H9 (cell line): ENCODE measurements around the gene TMEM187. TPM values are rescaled to one million over a fixed set of nuclear protein-coding genes. Genes with fewer than 3 reads are reported as not detected.

Experiments used
- DNase-seq: peaks from one replicate; pipeline ENCODE4 v3.0.0-alpha.2; 2017
- H2AFZ ChIP-seq: one replicate; pipeline ENCODE4 v1.6.1; 2013; ENCODE audit warnings: mild to moderate bottlenecking, low read length, control low read depth, moderate library complexity
- H2AK5ac ChIP-seq: 2 replicates; pipeline ENCODE4 v1.6.1; 2013; ENCODE audit warnings: low read length, control low read depth, mixed read lengths; ENCODE audit not compliant: insufficient read length
- H2BK120ac ChIP-seq: one replicate; pipeline ENCODE4 v1.6.1; 2013; ENCODE audit warnings: low read depth, mild to moderate bottlenecking, low read length, control low read depth, inconsistent platforms; ENCODE audit not compliant: poor library complexity, severe bottlenecking
- H2BK12ac ChIP-seq: 2 replicates; pipeline ENCODE4 v1.6.1; 2013; ENCODE audit warnings: low read length, control low read depth, mixed read lengths, low read depth; ENCODE audit not compliant: insufficient read length
- H2BK15ac ChIP-seq: 2 replicates; pipeline ENCODE4 v1.6.1; 2013; ENCODE audit warnings: low read depth, low read length, control low read depth
- H2BK20ac ChIP-seq: one replicate; pipeline ENCODE4 v1.6.1; 2013; ENCODE audit warnings: low read depth, mild to moderate bottlenecking, low read length, control low read depth, inconsistent platforms; ENCODE audit not compliant: poor library complexity, severe bottlenecking
- H2BK5ac ChIP-seq: 2 replicates; pipeline ENCODE4 v1.6.1; 2013; ENCODE audit warnings: low read length, control low read depth, mixed read lengths; ENCODE audit not compliant: insufficient read length
- H3K14ac ChIP-seq: 2 replicates; pipeline ENCODE4 v1.6.1; 2013; ENCODE audit warnings: low read length, control low read depth; ENCODE audit not compliant: insufficient read depth
- H3K18ac ChIP-seq: 2 replicates; pipeline ENCODE4 v1.6.1; 2013; ENCODE audit warnings: low read depth, mild to moderate bottlenecking, mixed read lengths, low read length, control low read depth; ENCODE audit not compliant: insufficient read length
- H3K23ac ChIP-seq: 2 replicates; pipeline ENCODE4 v1.6.1; 2013; ENCODE audit warnings: low read length, control low read depth, mixed read lengths, low read depth; ENCODE audit not compliant: insufficient read length
- H3K23me2 ChIP-seq: 2 replicates; pipeline ENCODE4 v1.6.1; 2013; ENCODE audit warnings: low read depth, mild to moderate bottlenecking, mixed read lengths, low read length, control low read depth; ENCODE audit not compliant: insufficient read length, poor library complexity, severe bottlenecking
- H3K27ac ChIP-seq: 2 replicates; pipeline ENCODE4 v1.5.1; 2013; ENCODE audit warnings: low read length, control low read depth, mixed read lengths, low read depth; ENCODE audit not compliant: insufficient read length
- H3K27me3 ChIP-seq: 2 replicates; pipeline ENCODE4 v1.6.1; 2013; ENCODE audit warnings: low read length, control low read depth, inconsistent platforms; ENCODE audit not compliant: insufficient read depth
- H3K4ac ChIP-seq: 2 replicates; pipeline ENCODE4 v1.6.1; 2013; ENCODE audit warnings: low read depth, mild to moderate bottlenecking, control low read depth, inconsistent platforms, low read length, moderate library complexity
- H3K4me1 ChIP-seq: 2 replicates; pipeline ENCODE4 v1.6.1; 2013; ENCODE audit warnings: low read length, control low read depth, inconsistent platforms; ENCODE audit not compliant: insufficient read depth
- H3K4me2 ChIP-seq: 2 replicates; pipeline ENCODE4 v1.6.1; 2013; ENCODE audit warnings: low read length, control low read depth, mixed read lengths; ENCODE audit not compliant: insufficient read length, insufficient read depth
- H3K56ac ChIP-seq: 2 replicates; pipeline ENCODE4 v1.6.1; 2013; ENCODE audit warnings: low read depth, mild to moderate bottlenecking, mixed read lengths, low read length, control low read depth; ENCODE audit not compliant: insufficient read length
- H3K79me1 ChIP-seq: 2 replicates; pipeline ENCODE4 v1.6.1; 2013; ENCODE audit warnings: low read depth, mild to moderate bottlenecking, moderate library complexity, low read length, control low read depth, inconsistent platforms; ENCODE audit not compliant: insufficient read depth, poor library complexity, severe bottlenecking
- H3K79me2 ChIP-seq: 2 replicates; pipeline ENCODE4 v1.6.1; 2013; ENCODE audit warnings: low read length, control low read depth, inconsistent platforms; ENCODE audit not compliant: insufficient read depth
- H3K9ac ChIP-seq: 2 replicates; pipeline ENCODE4 v1.6.1; 2013; ENCODE audit warnings: low read length, control low read depth, mixed read lengths; ENCODE audit not compliant: insufficient read length; ENCODE audit errors: extremely low read depth
- H3K9me3 ChIP-seq: one replicate; pipeline ENCODE4 v1.6.1; 2013; ENCODE audit warnings: low read depth, low read length, inconsistent platforms; ENCODE audit not compliant: control insufficient read depth
- H3T11ph ChIP-seq: one replicate; pipeline ENCODE4 v1.6.1; 2013; ENCODE audit warnings: mild to moderate bottlenecking, low read length, control low read depth, inconsistent platforms
- H4K20me1 ChIP-seq: one replicate; pipeline ENCODE4 v1.6.1; 2013; ENCODE audit not compliant: control insufficient read depth, insufficient read length, insufficient read depth
- H4K5ac ChIP-seq: 2 replicates; pipeline ENCODE4 v1.6.1; 2013; ENCODE audit warnings: low read depth, mild to moderate bottlenecking, mixed read lengths, low read length, control low read depth; ENCODE audit not compliant: insufficient read length
- H4K8ac ChIP-seq: replicated peaks from 2 replicates; pipeline ENCODE4 v1.6.1; 2013; ENCODE audit warnings: low read length, control low read depth, mixed read lengths, low read depth; ENCODE audit not compliant: insufficient read length
- H4K91ac ChIP-seq: 2 replicates; pipeline ENCODE4 v1.6.1; 2013; ENCODE audit warnings: low read depth, mild to moderate bottlenecking, moderate library complexity, mixed read lengths, low read length, control low read depth; ENCODE audit not compliant: insufficient read length
- H3K27ac Mint-ChIP-seq, 3 experiments: 2 replicates in 2 of 3; 3 replicates in 1 of 3; pipeline ENCODE4 v1.8.0; 2020 to 2021; ENCODE audit warnings: mixed read lengths in 3 of 3, mild to moderate bottlenecking in 1 of 3, moderate library complexity in 1 of 3
- H3K27me3 Mint-ChIP-seq: 2 replicates; pipeline ENCODE4 v1.8.0; 2021; ENCODE audit warnings: low read depth, mild to moderate bottlenecking, moderate library complexity, mixed read lengths
- H3K36me3 Mint-ChIP-seq, 3 experiments: 2 replicates in 2 of 3; 3 replicates in 1 of 3; pipeline ENCODE4 v1.8.0; 2020 to 2021; ENCODE audit warnings: low read depth in 3 of 3, mixed read lengths in 3 of 3; ENCODE audit not compliant: insufficient read depth in 1 of 3
- H3K4me1 Mint-ChIP-seq, 2 experiments: 2 replicates each; pipeline ENCODE4 v1.8.0; 2020; ENCODE audit warnings: mixed read lengths in 2 of 2
- H3K4me3 Mint-ChIP-seq, 2 experiments: 2 replicates in 1 of 2; 3 replicates in 1 of 2; pipeline ENCODE4 v1.8.0; 2020 to 2021; ENCODE audit warnings: mild to moderate bottlenecking in 2 of 2, mixed read lengths in 2 of 2, moderate library complexity in 1 of 2
- H3K9me3 Mint-ChIP-seq, 2 experiments: 2 replicates in 1 of 2; 3 replicates in 1 of 2; pipeline ENCODE4 v1.8.0; 2020; ENCODE audit warnings: mild to moderate bottlenecking in 2 of 2, mixed read lengths in 2 of 2, moderate library complexity in 1 of 2
- CTCF ChIP-seq: fragments of 200-600 bp; sonication (generic); conservative IDR thresholded peaks from 3 replicates; pipeline ENCODE4 v1.8.0; 2021; ENCODE audit warnings: antibody characterized with exemption, mild to moderate bottlenecking
- WGBS: extraction: QIAGEN DNeasy Blood & Tissue Kit; methylation state at CpG from one replicate; pipeline ENCODE4 v1.1.7; 2013; ENCODE audit warnings: missing lambda C conversion rate, low lambda C conversion rate, mixed read lengths; ENCODE audit not compliant: insufficient read length; ENCODE audit errors: extremely low coverage; 5-methylcytosine and 5-hydroxymethylcytosine counted together
- total RNA-seq: library from RNA; stranded (reverse); gene quantifications from 2 replicates; pipeline ENCODE4 v1.2.1, GENCODE V29; 2021

The TMEM187 gene
- total RNA-seq, 1 experiment from 2014 or later, result 2.7 TPM

- no peaks in the 10 kb centered on the region for H3K79me1 ChIP-seq
- no peak overlapping the region for H4K5ac ChIP-seq
- H3K4me1 ChIP-seq, result no peaks in the 10 kb centered on the region
- H3K18ac ChIP-seq, result no peak overlapping the region
- H2AFZ ChIP-seq, result no peak overlapping the region
- H3K14ac ChIP-seq, result no peak overlapping the region
- no peak overlapping the region for H4K8ac ChIP-seq
- H3K79me2 ChIP-seq, result no peaks in the 10 kb centered on the region; the same call in 1 of the 2 replicates
- Mint-ChIP-seq H3K4me1 (peaks cover 2 to 25% of the 10 kb centered on the region in 2 experiments; a peak in 3 of 4 replicates), H3K4me3 (no peak overlapping the region), H3K27ac (no peak overlapping the region), H3K36me3 (peaks cover 22 to 47% (median 30%) of the 10 kb centered on the region in 3 experiments), H3K9me3 (peaks cover 55 to 66% of the 10 kb centered on the region in 2 experiments), H3K27me3 (no peaks in the 10 kb centered on the region)
- H3K56ac ChIP-seq, result no peak overlapping the region
- H2AK5ac ChIP-seq, result no peak overlapping the region
- DNase-seq, result no peak
- no peak overlapping the region for H3K4me2 ChIP-seq
- H3K4ac ChIP-seq, result no peak overlapping the region
- peaks cover 11% of the 10 kb centered on the region for H3K23me2 ChIP-seq
- no peak overlapping the region for H4K91ac ChIP-seq
- no peak overlapping the region for H2BK20ac ChIP-seq
- no peak overlapping the region for H3T11ph ChIP-seq
- H2BK120ac ChIP-seq, result no peak overlapping the region
- peaks cover 26% of the 10 kb centered on the region for H3K9me3 ChIP-seq
- H3K27ac ChIP-seq, result no peak overlapping the region
- H2BK5ac ChIP-seq, result no peak overlapping the region
- H2BK15ac ChIP-seq, result no peak overlapping the region
- no peaks in the 10 kb centered on the region for H3K27me3 ChIP-seq
- H3K23ac ChIP-seq, result no peak overlapping the region
- WGBS, result no CpG with 5 or more reads among the region's 13 CpGs
- TF ChIP-seq CTCF, result no peak
- H2BK12ac ChIP-seq, result no peak overlapping the region
- no peak overlapping the region for H3K9ac ChIP-seq
- no peaks in the 10 kb centered on the region for H4K20me1 ChIP-seq
Measured at GRCh38 chrX:153932220-153932915, 40.2 kb upstream of the TMEM187 start.
